Kasumi-1 (cell line): ENCODE data around the gene C1D.
"Not testable (repeated sequence)": the region's sequence is repeated elsewhere in the genome, so short reads cannot be mapped to it uniquely, and the experiment has no call there.

ENCODE experiments used
- DNase-seq, 2 experiments: peaks; one replicate each; lab custom pipeline; 2025; lab: John Stamatoyannopoulos, UW

The C1D gene, protein sequence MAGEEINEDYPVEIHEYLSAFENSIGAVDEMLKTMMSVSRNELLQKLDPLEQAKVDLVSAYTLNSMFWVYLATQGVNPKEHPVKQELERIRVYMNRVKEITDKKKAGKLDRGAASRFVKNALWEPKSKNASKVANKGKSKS

GRCh38 chr2:68062680-68063387 is at the start of gene C1D:
C1D (minus strand) TSS chr2:68063004; CDS start chr2:68047310, 15,694 bp downstream.
- DNase-seq: peak; percentile 92 to 95

DNA sequence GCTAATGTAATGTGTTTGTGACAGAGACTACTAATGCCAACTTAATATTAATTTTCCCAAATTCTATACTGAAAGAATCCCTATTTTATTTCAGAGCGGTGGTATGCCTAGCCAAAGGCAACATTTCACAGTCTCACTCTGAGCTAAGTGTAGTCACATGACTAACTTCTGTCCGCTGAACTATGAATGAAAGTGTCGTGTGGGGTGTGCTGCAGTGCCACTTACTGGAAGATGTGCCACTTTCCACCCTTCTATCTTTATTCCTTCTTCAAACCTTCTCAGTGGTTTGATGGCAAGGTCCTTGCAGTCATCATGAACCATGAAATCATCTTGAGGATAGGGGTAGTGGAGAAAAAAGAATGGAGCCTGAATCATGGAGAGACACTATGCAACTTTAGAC is 47.3 kb upstream of the C1D start:
- DNase-seq: no peak

DNA sequence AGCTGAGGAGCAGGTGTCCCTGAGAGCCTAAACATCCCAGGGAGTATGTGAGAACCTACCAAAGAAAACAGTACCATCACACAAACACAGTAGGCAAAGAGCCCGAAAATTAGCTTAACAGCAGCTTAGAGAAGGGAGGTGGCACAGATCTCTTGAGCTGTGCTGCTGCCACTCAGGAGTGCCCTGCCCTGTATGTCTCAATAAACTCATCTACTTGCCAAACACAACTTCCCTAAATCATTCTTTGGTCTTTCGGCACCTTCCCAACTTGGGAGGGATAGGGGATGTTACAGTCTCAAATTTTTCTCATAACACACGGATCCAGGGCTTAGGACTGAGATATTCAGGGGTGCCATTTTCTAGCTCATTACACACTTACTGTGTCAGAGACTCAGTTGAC is 45.3 kb upstream of the C1D start:
- DNase-seq: no peak

DNA sequence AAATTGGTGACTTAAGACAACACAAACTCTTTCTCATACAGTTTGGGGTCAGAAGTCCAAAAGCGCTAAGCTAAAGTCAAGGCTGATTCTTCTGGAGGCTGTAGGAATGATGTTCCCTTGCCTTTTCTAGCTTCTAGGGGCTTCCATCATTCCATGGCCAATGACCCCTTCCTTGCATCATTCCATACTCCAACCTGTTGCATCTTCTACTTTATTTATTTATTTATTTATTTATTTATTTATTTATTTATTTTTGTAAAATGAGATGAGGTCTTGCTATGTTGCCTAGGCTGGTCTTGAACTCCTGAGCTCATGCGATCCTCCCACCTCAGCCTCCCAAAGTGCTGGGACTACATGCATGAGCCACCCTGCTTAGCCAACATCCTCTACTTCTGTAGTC is 44.7 kb upstream of the C1D start:
- DNase-seq: no peak

DNA sequence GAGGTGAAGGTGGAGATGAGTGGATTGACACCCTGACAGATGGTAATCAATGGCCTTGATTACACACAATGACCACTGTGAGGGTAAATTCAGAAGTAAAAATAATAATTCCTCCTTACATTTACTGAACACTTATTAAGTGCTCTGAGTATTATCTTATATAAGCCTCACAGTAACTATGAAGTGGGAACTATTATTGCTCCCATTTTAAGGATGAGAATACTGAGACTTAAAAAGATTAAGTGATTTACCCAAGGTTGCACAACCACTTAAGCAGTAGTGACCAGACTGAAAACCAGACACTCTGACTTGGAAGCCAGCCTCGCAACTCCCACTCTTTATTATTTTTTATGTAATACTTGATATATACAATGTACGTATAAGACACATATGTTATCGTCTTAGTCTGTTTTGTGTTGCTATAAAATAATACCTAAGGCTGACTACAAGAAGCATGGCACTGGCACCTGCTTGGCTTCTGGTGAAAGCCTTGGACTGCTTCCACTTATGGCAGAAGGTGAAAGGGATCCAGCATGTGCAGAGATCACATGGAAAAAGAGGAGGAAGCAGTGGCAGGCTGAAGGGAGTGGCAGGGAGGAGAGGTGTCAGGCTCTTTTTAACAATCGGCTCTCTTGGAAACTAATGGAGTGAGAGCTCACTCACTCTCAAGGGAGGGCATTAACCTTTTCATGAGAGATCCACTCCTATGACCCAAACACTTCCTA is 41.5 kb upstream of the C1D start:
- DNase-seq: no peak

- DNase-seq: no peak
Measured at GRCh38 chr2:68103709-68104055, 40.9 kb upstream of the C1D start.

GRCh38 chr2:68103030-68103708 is 40.4 kb upstream of the C1D start:
- no peak for DNase-seq

DNA sequence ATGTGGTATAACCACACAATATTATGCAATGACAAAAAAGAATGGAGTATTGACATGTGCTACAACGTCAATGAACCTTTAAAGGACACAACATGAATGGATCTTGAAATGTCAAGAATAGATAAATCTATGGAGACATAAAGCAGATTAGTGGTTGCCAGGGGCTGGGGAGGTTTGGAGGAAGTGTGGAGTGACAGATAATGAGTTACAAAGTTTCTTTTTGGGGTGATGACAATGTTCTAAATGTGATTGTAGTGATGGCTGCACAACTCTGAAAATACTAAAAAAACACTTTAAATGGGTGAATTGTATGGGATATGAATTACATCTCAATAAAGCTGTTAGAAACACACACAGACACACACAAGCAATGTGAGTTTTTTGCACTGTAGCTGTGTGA is 37.4 kb upstream of the C1D start:
- no peak for DNase-seq

DNA sequence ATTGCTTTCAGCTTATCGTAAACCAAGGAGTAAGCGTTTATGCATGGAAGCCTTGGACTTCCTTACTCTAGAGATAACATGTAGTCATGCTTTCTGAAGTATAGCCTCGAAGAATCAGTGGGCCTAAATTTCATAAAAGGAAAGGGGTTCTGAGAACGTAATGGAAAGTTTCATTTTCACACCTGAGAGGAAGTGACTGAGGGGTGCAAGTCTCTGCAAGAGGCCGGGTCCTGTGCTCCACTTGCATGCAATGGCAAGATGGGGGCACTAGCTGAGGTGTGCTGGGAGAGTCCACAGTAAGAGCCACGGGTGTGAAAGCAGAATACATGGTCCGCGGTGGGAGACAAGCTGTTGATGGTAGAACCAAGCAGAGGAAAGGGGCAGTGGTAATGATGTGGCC is 36.5 kb upstream of the C1D start:
- no peak for DNase-seq

DNA sequence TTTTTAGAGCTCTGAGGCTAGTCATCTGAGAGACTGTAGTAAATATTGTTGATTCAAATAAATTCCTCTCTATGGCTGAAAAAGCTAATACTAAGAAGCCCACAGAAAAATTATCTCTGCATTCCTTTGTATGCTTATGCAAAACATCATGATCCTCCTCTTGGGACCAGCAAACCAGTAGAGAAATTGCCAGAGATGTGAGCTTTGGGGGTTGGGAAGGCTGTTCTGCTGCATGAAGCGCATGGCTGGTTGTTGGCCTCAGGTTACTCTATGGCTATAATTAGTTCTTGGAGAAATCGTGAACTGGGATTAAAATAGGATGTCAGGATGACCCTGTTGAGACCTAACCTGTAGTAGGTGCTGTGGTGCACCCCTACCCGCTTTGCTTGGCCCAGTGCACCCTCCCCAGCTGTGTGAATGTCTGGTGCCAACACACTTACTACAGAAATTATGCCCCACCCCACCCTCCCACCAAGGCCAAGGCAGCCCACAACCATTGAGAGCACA is 35.5 kb upstream of the C1D start:
- no peak for DNase-seq

GRCh38 chr2:68094111-68094510 is 31.3 kb upstream of the C1D start:
- DNase-seq: no peak

GRCh38 chr2:68093634-68094033 is 30.8 kb upstream of the C1D start:
- no peak for DNase-seq

- DNase-seq: no peak
Measured at GRCh38 chr2:68091439-68092034, 28.7 kb upstream of the C1D start.

DNA sequence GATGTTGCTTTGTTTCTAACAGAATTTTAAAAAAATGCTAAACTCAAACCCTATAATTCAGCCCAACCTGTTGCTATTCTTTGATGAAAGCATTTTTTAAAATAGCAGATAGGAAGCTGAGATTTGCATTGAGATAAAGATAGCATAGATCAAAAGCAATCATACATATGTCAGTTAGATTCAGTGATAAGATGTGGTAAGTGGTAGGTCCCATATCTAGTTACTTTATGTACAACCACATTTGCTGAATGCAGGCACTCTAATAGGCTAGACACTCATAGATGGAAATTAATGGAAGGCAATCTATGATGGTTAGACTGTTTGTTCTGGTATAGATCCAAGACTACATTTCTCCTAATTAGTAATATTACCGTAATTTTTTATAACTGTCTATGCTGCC is 27.2 kb upstream of the C1D start:
- no peak for DNase-seq

GRCh38 chr2:68088940-68089339 is 26.1 kb upstream of the C1D start:
- no peak for DNase-seq

DNA sequence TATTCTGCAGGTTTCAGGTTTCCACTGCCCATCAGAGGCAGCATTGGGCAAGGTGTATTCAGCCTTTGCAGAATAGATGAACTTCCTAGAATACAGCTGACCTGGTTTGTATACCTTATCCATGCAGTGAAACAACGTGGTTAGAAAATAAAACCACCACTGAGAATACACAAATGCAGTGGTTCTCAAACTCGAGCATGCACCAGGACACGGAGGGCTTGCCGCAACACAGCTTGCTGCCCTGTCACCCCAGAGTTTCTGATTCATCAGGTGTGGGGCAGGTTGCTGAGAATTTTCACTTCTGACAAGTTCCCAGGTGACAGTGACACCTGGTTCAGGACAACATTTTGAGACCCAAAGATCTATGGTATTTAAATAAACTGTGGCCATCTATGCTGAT is 23.4 kb upstream of the C1D start:
- DNase-seq: no peak

- DNase-seq: no peak
Measured at GRCh38 chr2:68083346-68083745, 20.5 kb upstream of the C1D start.

- no peak for DNase-seq
Measured at GRCh38 chr2:68074050-68074449, 11.2 kb upstream of the C1D start.

GRCh38 chr2:68063797-68064646 is 1.2 kb upstream of the C1D start:
- DNase-seq: not testable (repeated sequence)

GRCh38 chr2:68060652-68061051 is 2.2 kb downstream of the C1D start:
- DNase-seq: no peak

DNA sequence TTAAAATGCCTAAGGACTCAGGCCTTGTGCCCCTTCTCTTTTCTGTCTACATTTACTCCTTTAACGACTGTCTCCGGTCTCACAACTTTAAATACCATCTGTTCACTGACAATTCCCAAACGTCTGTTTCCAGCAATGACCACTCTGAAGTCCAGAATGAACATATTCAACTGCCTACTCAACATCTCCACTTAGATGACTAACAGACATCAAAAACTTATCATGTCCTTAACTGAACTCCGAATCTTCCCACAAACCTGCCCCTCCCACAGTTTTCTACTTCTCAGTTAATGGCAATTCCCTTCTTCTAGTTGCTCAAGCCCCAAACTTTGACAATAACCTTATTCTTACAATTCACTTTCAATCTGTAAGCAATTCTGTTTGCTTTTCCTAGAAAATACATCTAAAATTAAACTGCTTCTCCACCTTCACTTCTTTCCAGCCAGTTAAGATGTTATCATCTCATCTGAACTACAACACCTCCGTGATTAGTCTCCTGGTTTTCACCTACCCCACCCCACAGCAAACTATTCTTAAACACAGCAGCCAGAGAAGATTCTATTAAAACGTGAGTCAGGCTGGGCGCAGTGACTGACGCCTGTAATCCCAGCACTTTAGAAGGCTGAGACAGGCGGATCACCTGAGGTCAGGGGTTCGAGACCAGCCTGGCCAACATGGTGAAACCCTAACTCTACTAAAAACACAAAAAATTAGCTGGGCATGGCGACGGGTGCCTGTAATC is 2.8 kb downstream of the C1D start:
- no peak for DNase-seq
